GM19239 (cell line): Measurements from ENCODE around the gene AHCYL1.
"Not testable (repeated sequence)": the region's sequence is repeated elsewhere in the genome, so short reads cannot be mapped to it uniquely, and the experiment has no call there.

Experiments
- DNase-seq: peaks from one replicate; pipeline ENCODE4 v3.0.0; 2011; ENCODE audit warnings: low spot score; ENCODE audit not compliant: insufficient read length
- FAIRE-seq: peaks from 2 replicates; lab custom pipeline; 2011; peaks lifted over from hg19 to GRCh38; lab: Jason Lieb, UNC

The AHCYL1 gene

GRCh38 chr1:109994654-109995053, 10.1 kb downstream of the AHCYL1 start:
- no peak for FAIRE-seq
- no peak for DNase-seq

- FAIRE-seq (no peak), DNase-seq (no peak)
These were observed 11.0 kb downstream of the AHCYL1 start for GRCh38 chr1:109995536-109995935.

- no peak for FAIRE-seq
- no peak for DNase-seq
These were observed 11.9 kb downstream of the AHCYL1 start for GRCh38 chr1:109996476-109996875.

- no peak for FAIRE-seq
These were observed 12.8 kb downstream of the AHCYL1 start for GRCh38 chr1:109997204-109997866.

GRCh38 chr1:109997867-109998229, 13.3 kb downstream of the AHCYL1 start:
- DNase-seq, result no peak
- no peak for FAIRE-seq

More at GRCh38 chr1:109997204-109997866, 12.8 kb downstream of the AHCYL1 start:
- no peak for DNase-seq

- DNase-seq (no peak), FAIRE-seq (no peak)
These were observed 18.1 kb downstream of the AHCYL1 start for GRCh38 chr1:110002695-110003094.

GRCh38 chr1:110003747-110004428, 19.3 kb downstream of the AHCYL1 start:
- DNase-seq (peak; percentile 28), FAIRE-seq (peak; percentile 89)

GRCh38 chr1:110004583-110004982, 20.0 kb downstream of the AHCYL1 start:
- FAIRE-seq (peak; percentile 63), DNase-seq (no peak)

GRCh38 chr1:110005971-110006370, 21.4 kb downstream of the AHCYL1 start:
- DNase-seq (no peak), FAIRE-seq (peak; percentile 28)

GRCh38 chr1:110006516-110006915, 22.0 kb downstream of the AHCYL1 start:
- DNase-seq, result no peak
- FAIRE-seq, result no peak

- FAIRE-seq (no peak), DNase-seq (no peak)
These were observed 22.7 kb downstream of the AHCYL1 start for GRCh38 chr1:110007046-110007830.

- DNase-seq (no peak), FAIRE-seq (no peak)
These were observed 24.5 kb downstream of the AHCYL1 start for GRCh38 chr1:110008971-110009565.

- DNase-seq, result peak; percentile 66
- peak; percentile 97 for FAIRE-seq
These were observed 27.0 kb downstream of the AHCYL1 start for GRCh38 chr1:110011527-110012041.

GRCh38 chr1:110012100-110012780, 27.7 kb downstream of the AHCYL1 start:
- DNase-seq, result peak; percentile 41
- FAIRE-seq, result peak; percentile 63

GRCh38 chr1:110017792-110018191, 33.2 kb downstream of the AHCYL1 start:
- DNase-seq (no peak), FAIRE-seq (no peak)

- DNase-seq (no peak), FAIRE-seq (no peak)
These were observed 33.8 kb downstream of the AHCYL1 start for GRCh38 chr1:110018396-110018795.

GRCh38 chr1:110019770-110020169, 35.2 kb downstream of the AHCYL1 start:
- no peak for FAIRE-seq

GRCh38 chr1:110021285-110021684, 36.7 kb downstream of the AHCYL1 start:
- FAIRE-seq, result no peak
- DNase-seq, result no peak

More at GRCh38 chr1:110019770-110020169, 35.2 kb downstream of the AHCYL1 start:
- no peak for DNase-seq

GRCh38 chr1:110024613-110025012, 40.0 kb downstream of the AHCYL1 start:
- DNase-seq (no peak), FAIRE-seq (no peak)

GRCh38 chr1:110030687-110031086, 46.1 kb downstream of the AHCYL1 start:
- not testable (repeated sequence) for FAIRE-seq, DNase-seq
